Activated B cell treated with CpG ODN at 0.5 μM for 24 hours (primary cell): ENCODE data around the gene RAPGEF2. TPM values are rescaled to one million over a fixed set of nuclear protein-coding genes. Genes with fewer than 3 reads are reported as not detected.
A peak's percentile ranks its signal among the peaks of the same experiment; 100 is the strongest.

Source experiments
- ATAC-seq: fragments of 200-7000 bp; cut with Tn5 transposase; one replicate; pipeline ENCODE4 v1.10.0; 2021; ENCODE audit warnings: low read depth, mild to moderate bottlenecking, moderate library complexity
- CTCF ChIA-PET: fragments of 350-600 bp; sonication (Branson Sonifier 250); formaldehyde crosslinking; loops from one replicate; lab custom pipeline; 2021; ENCODE audit warnings: antibody characterized with exemption; lab: Charles Lee
- POLR2A ChIA-PET: fragments of 350-600 bp; sonication (Branson Sonifier 250); formaldehyde crosslinking; loops from one replicate; lab custom pipeline; 2021; ENCODE audit warnings: antibody characterized with exemption; lab: Charles Lee
- DNase-seq: peaks from one replicate; pipeline ENCODE4 v3.0.0; 2022
- H3K27ac Mint-ChIP-seq: one replicate; pipeline ENCODE4 v1.8.0; 2020; ENCODE audit warnings: mixed read lengths
- H3K27me3 Mint-ChIP-seq: one replicate; pipeline ENCODE4 v1.8.0; 2021; ENCODE audit warnings: mixed read lengths
- H3K36me3 Mint-ChIP-seq: one replicate; pipeline ENCODE4 v1.8.0; 2021; ENCODE audit warnings: low read depth, mixed read lengths
- H3K4me1 Mint-ChIP-seq: one replicate; pipeline ENCODE4 v1.8.0; 2021; ENCODE audit warnings: mixed read lengths
- H3K4me3 Mint-ChIP-seq: one replicate; pipeline ENCODE4 v1.8.0; 2020; ENCODE audit warnings: mild to moderate bottlenecking, mixed read lengths
- H3K9me3 Mint-ChIP-seq: one replicate; pipeline ENCODE4 v1.8.0; 2020; ENCODE audit warnings: mixed read lengths
- CTCF ChIP-seq: fragments of 200-600 bp; IDR thresholded peaks from one replicate; pipeline ENCODE4 v1.8.0; 2022; ENCODE audit warnings: antibody characterized with exemption, mild to moderate bottlenecking
- intact Hi-C: fragments of 100-400 bp; cut with micrococcal nuclease; formaldehyde crosslinking; loops from one replicate; pipeline ENCODE4 v1.15.1; 2024
- total RNA-seq: library from RNA; stranded (reverse); gene quantifications from 2 replicates; pipeline ENCODE4 v1.2.3, GENCODE V29; 2022

RAPGEF2 gene
- total RNA-seq, 1 donor from 2014 or later, result 22.9 TPM

- intact Hi-C loops, result loop anchor here (1.0 to 2.0 kb wide), 4 partner anchors 51 to 381 kb away; partner anchors contain the start of gene PPID
- H3K36me3 Mint-ChIP-seq, result no peaks in the 10 kb centered on the region
- H3K27ac Mint-ChIP-seq, result no peak overlapping the region
- no peaks in the 10 kb centered on the region for H3K27me3 Mint-ChIP-seq
- no peak for TF ChIP-seq CTCF
- DNase-seq (peak; percentile 58), ATAC-seq (peak; percentile 13)
- CTCF ChIA-PET, result no interaction called here
- POLR2A ChIA-PET, result interaction anchor here (0.7 kb wide), 1 partner anchor 74 kb away, joined by 4 read pairs; no protein-coding TSS in a partner anchor
- peaks cover 35% of the 10 kb centered on the region for H3K4me1 Mint-ChIP-seq
- H3K4me3 Mint-ChIP-seq, result peak overlapping the region; percentile 70
- H3K9me3 Mint-ChIP-seq, result no peaks in the 10 kb centered on the region
These were observed 608 bp downstream of the RAPGEF2 start for GRCh38 chr4:159103384-159103990.

- ATAC-seq (no peak), DNase-seq (no peak)
- POLR2A ChIA-PET, result no interaction called here
- Mint-ChIP-seq H3K9me3 (no peaks in the 10 kb centered on the region), H3K4me3 (peak overlapping the region; percentile 84), H3K36me3 (no peaks in the 10 kb centered on the region), H3K27ac (peak overlapping the region; percentile 72), H3K27me3 (no peaks in the 10 kb centered on the region), H3K4me1 (peaks cover 37% of the 10 kb centered on the region)
- no peak for TF ChIP-seq CTCF
- intact Hi-C loops, result loop anchor here (1.0 to 2.0 kb wide), 2 partner anchors 248 to 433 kb away; partner anchors contain the start of gene ETFDH
- CTCF ChIA-PET, result no interaction called here
These were observed 2.0 kb downstream of the RAPGEF2 start for GRCh38 chr4:159104694-159105414.

GRCh38 chr4:159105761-159106243, 2.9 kb downstream of the RAPGEF2 start:
- Mint-ChIP-seq H3K4me1 (peaks cover 37% of the 10 kb centered on the region), H3K4me3 (peak overlapping the region; percentile 84), H3K9me3 (no peaks in the 10 kb centered on the region), H3K27ac (peak overlapping the region; percentile 59), H3K27me3 (no peaks in the 10 kb centered on the region), H3K36me3 (no peaks in the 10 kb centered on the region)
- POLR2A ChIA-PET, result no interaction called here
- DNase-seq (no peak), ATAC-seq (no peak)
- CTCF ChIA-PET, result no interaction called here
- no peak for TF ChIP-seq CTCF
- intact Hi-C loops, result loop anchor here (1.0 to 2.0 kb wide), 2 partner anchors 249 to 434 kb away; partner anchors contain the start of gene ETFDH

GRCh38 chr4:159106636-159107035, 3.8 kb downstream of the RAPGEF2 start:
- Mint-ChIP-seq H3K36me3 (no peaks in the 10 kb centered on the region), H3K4me1 (peaks cover 37% of the 10 kb centered on the region), H3K27me3 (no peaks in the 10 kb centered on the region), H3K27ac (no peak overlapping the region), H3K4me3 (no peak overlapping the region), H3K9me3 (no peaks in the 10 kb centered on the region)
- ChIA-PET POLR2A (no interaction called here), CTCF (no interaction called here)
- ATAC-seq (no peak), DNase-seq (no peak)
- no peak for TF ChIP-seq CTCF
- intact Hi-C loops, result no loop called here
